SK-N-SH (cell line): ENCODE results near the gene FAXDC2. TPM values are rescaled to one million over a fixed set of nuclear protein-coding genes. Genes with fewer than 3 reads are reported as not detected.

ENCODE experiments used
- CTCF ChIA-PET: fragments of 300-600, 350-600 bp; formaldehyde crosslinking; extraction: SDS; loops from one replicate; lab custom pipeline; 2021; lab: Yijun Ruan, JAX
- POLR2A ChIA-PET: fragments of 350-600 bp; sonication (Branson Sonifier 250); formaldehyde crosslinking; extraction: SDS; loops from one replicate; lab custom pipeline; 2020; ENCODE audit warnings: antibody characterized with exemption, inconsistent platforms; lab: Yijun Ruan, JAX
- DNase-seq: peaks from one replicate; pipeline ENCODE4 v3.0.0; 2012
- H2AFZ ChIP-seq: fragments of 200-600 bp; sonication (generic); 2 replicates; pipeline ENCODE4 v1.8.1; 2016; ENCODE audit warnings: antibody characterized with exemption, mild to moderate bottlenecking, low read depth
- H3F3A ChIP-seq: fragments of 200-600 bp; sonication (generic); replicated peaks from 2 replicates; pipeline ENCODE3; 2016; ENCODE audit warnings: antibody characterized with exemption, mild to moderate bottlenecking; ENCODE audit not compliant: insufficient read depth
- H3K27ac ChIP-seq, 2 experiments: fragments of 200-500 bp in 1 of 2; fragments of 200-600 bp in 1 of 2; sonication (Bioruptor generic) in 1 of 2; sonication (generic), shearing (Covaris generic) in 1 of 2; 2 replicates each; pipeline versions ENCODE4 v1.5.1 to v1.6.1; 2014 to 2016; ENCODE audit warnings: low read depth in 2 of 2, inconsistent platforms in 1 of 2, low read length in 1 of 2, mild to moderate bottlenecking in 1 of 2, mixed read lengths in 1 of 2
- H3K27me3 ChIP-seq: fragments of 200-600 bp; sonication (generic), shearing (Covaris generic); 2 replicates; pipeline ENCODE4 v1.6.1; 2016; ENCODE audit warnings: mixed run types; ENCODE audit not compliant: insufficient read depth
- H3K36me3 ChIP-seq, 2 experiments: fragments of 200-500 bp in 1 of 2; fragments of 200-600 bp in 1 of 2; sonication (Bioruptor generic) in 1 of 2; sonication (generic) in 1 of 2; replicated peaks in 1 of 2; 2 replicates each; pipeline versions ENCODE3 to v1.5.1; 2014 to 2016; ENCODE audit warnings: low read length in 1 of 2, mild to moderate bottlenecking in 1 of 2; ENCODE audit not compliant: insufficient read depth in 2 of 2, control insufficient read depth in 1 of 2
- H3K4me1 ChIP-seq, 2 experiments: fragments of 200-500 bp in 1 of 2; fragments of 200-600 bp in 1 of 2; sonication (Bioruptor generic) in 1 of 2; sonication (generic), shearing (Covaris generic) in 1 of 2; 2 replicates each; pipeline versions ENCODE4 v1.5.1 to v1.6.1; 2014 to 2016; ENCODE audit warnings: low read depth in 1 of 2, low read length in 1 of 2, mixed run types in 1 of 2; ENCODE audit not compliant: insufficient read depth in 2 of 2, control insufficient read depth in 1 of 2
- H3K4me2 ChIP-seq: fragments of 200-600 bp; sonication (generic), shearing (Covaris generic); 2 replicates; pipeline ENCODE4 v1.6.1; 2017; ENCODE audit warnings: mixed run types
- H3K4me3 ChIP-seq, 2 experiments: fragments of 200-500 bp in 1 of 2; fragments of 200-600 bp in 1 of 2; sonication (Bioruptor generic) in 1 of 2; sonication (generic), shearing (Covaris generic) in 1 of 2; 2 replicates each; pipeline versions ENCODE4 v1.5.1 to v1.8.1; 2014 to 2016; ENCODE audit warnings: low read depth in 2 of 2, inconsistent platforms in 1 of 2, low read length in 1 of 2, mild to moderate bottlenecking in 1 of 2, mixed read lengths in 1 of 2, moderate library complexity in 1 of 2
- H3K79me2 ChIP-seq: fragments of 200-600 bp; sonication (generic); 2 replicates; pipeline ENCODE4 v1.8.1; 2017; ENCODE audit warnings: mild to moderate bottlenecking; ENCODE audit not compliant: insufficient read depth
- H3K9ac ChIP-seq: fragments of 200-600 bp; sonication (generic); 2 replicates; pipeline ENCODE4 v1.6.1; 2017; ENCODE audit warnings: mixed run types
- H3K9me2 ChIP-seq: fragments of 200-600 bp; sonication (generic); 2 replicates; pipeline ENCODE4 v1.6.1; 2017; ENCODE audit warnings: mixed run types
- H3K9me3 ChIP-seq: fragments of 200-600 bp; sonication (generic); 2 replicates; pipeline ENCODE4 v1.6.1; 2017; ENCODE audit warnings: mixed run types, mild to moderate bottlenecking, moderate library complexity
- H4K20me1 ChIP-seq: fragments of 200-600 bp; sonication (generic); 2 replicates; pipeline ENCODE4 v1.6.1; 2017; ENCODE audit warnings: mild to moderate bottlenecking, mixed run types; ENCODE audit not compliant: insufficient read depth
- CHD2 ChIP-seq: fragments of 150-350 bp; IDR thresholded peaks from 2 replicates; pipeline ENCODE4 v1.6.1; 2018; ENCODE audit warnings: low read length; ENCODE audit not compliant: partially characterized antibody
- ELF1 ChIP-seq: IDR thresholded peaks from 2 replicates; pipeline ENCODE4 v1.4.0; 2012
- EP300 ChIP-seq, 2 experiments: IDR thresholded peaks; 2 replicates each; pipeline versions ENCODE4 v1.4.0 to v1.6.1; 2012; ENCODE audit warnings: borderline replicate concordance in 1 of 2, low read depth in 1 of 2, low read length in 1 of 2
- FOXJ3 ChIP-seq: sonication (generic); formaldehyde crosslinking; IDR thresholded peaks from 2 replicates; pipeline ENCODE4 v1.5.1; 2020; ENCODE audit warnings: mild to moderate bottlenecking, missing genetic modification reagents
- FOXM1 ChIP-seq: IDR thresholded peaks from 2 replicates; pipeline ENCODE4 v1.4.0; 2012; ENCODE audit warnings: low read depth, mild to moderate bottlenecking
- MEF2A ChIP-seq: IDR thresholded peaks from 2 replicates; pipeline ENCODE4 v1.4.0; 2012; ENCODE audit warnings: low read depth, borderline replicate concordance
- MXI1 ChIP-seq: IDR thresholded peaks from 2 replicates; pipeline ENCODE4 v1.6.1; 2012; ENCODE audit warnings: mild to moderate bottlenecking, low read depth, low read length, improper control_type of control experiment
- RAD21 ChIP-seq: IDR thresholded peaks from 2 replicates; pipeline ENCODE4 v1.6.1; 2012; ENCODE audit warnings: mild to moderate bottlenecking, low read length
- RXRA ChIP-seq: IDR thresholded peaks from 2 replicates; pipeline ENCODE4 v1.4.0; 2012; ENCODE audit warnings: low read depth, mild to moderate bottlenecking, borderline replicate concordance
- SIN3A ChIP-seq: IDR thresholded peaks from 2 replicates; pipeline ENCODE4 v1.6.1; 2012; ENCODE audit warnings: low read depth, mild to moderate bottlenecking, low read length, moderate library complexity, borderline replicate concordance
- SMC3 ChIP-seq: IDR thresholded peaks from 2 replicates; pipeline ENCODE4 v1.6.1; 2012; ENCODE audit warnings: low read depth, low read length, improper control_type of control experiment
- TAF1 ChIP-seq: IDR thresholded peaks from 2 replicates; pipeline ENCODE4 v1.6.1; 2012; ENCODE audit warnings: low read depth, mild to moderate bottlenecking, low read length, moderate library complexity, borderline replicate concordance
- TCF12 ChIP-seq: IDR thresholded peaks from 2 replicates; pipeline ENCODE4 v1.4.0; 2012
- YY1 ChIP-seq: IDR thresholded peaks from 2 replicates; pipeline ENCODE4 v1.4.0; 2012; ENCODE audit warnings: low read depth, mild to moderate bottlenecking
- WGBS: methylation state at CpG from one replicate; pipeline ENCODE4 v1.1.6; 2017; ENCODE audit warnings: low lambda C conversion rate; 5-methylcytosine and 5-hydroxymethylcytosine counted together
- polyA plus RNA-seq, 3 experiments: library from polyadenylated mRNA; depleted of rRNA; stranded (reverse); fragments of >200 nt; gene quantifications; 2 replicates each; pipeline ENCODE4 v1.2.3, GENCODE V29; 2012
- TF ChIP-seq, protein P1 (sequence below): fragments of 150-350 bp; IDR thresholded peaks from 2 replicates; pipeline ENCODE4 v1.6.1; 2016; ENCODE audit warnings: mild to moderate bottlenecking, low read depth, low read length
- TF ChIP-seq, protein P2 (sequence below): fragments of 200-600 bp; sonication (generic); IDR thresholded peaks from 2 replicates; pipeline ENCODE4 v1.6.1; 2017; ENCODE audit warnings: antibody characterized with exemption, mild to moderate bottlenecking, moderate library complexity
- TF ChIP-seq, protein P3 (sequence below): fragments of 150-350 bp; IDR thresholded peaks from 2 replicates; pipeline ENCODE4 v1.6.1; 2017; ENCODE audit warnings: antibody characterized with exemption, low read length, low read depth, borderline replicate concordance

FAXDC2 gene
- polyA plus RNA-seq, 1 of the 3 experiments (the other 2 are of a cell fraction), result 6.0 TPM

DNA sequence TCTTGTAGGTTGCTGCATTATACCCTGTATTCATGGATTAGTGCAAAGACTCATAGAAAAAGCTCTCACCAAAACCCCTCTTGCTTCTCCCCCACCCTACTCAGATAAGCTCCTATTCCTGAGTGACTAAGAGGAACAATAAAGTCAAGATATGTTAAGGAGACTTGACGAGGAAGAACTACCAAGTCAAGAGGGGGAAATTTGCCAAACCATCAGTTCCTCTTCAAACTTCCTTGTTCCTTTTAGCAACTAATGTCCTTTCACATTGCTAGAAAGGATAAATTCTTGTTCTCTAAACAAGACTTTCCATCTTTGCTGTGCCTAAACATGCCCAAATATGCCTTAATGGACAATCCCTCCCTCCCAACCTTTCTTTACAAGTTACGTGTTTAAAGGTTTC is 35.0 kb upstream of the FAXDC2 start:
- H3K4me2 ChIP-seq, result no peak overlapping the region
- WGBS, result 96% methylated on average over 2 of the region's 2 CpGs
- peaks cover 45 to 53% of the 10 kb centered on the region in 2 experiments for H3K36me3 ChIP-seq
- H3K9ac ChIP-seq, result no peak overlapping the region
- no peaks in the 10 kb centered on the region for H3K9me2 ChIP-seq
- H3K4me1 ChIP-seq, result no peaks in the 10 kb centered on the region
- no peak for DNase-seq
- H2AFZ ChIP-seq, result no peak overlapping the region
- no peak for TF ChIP-seq SMC3
- no peak for TF ChIP-seq CHD2
- TF ChIP-seq, protein P1, sequence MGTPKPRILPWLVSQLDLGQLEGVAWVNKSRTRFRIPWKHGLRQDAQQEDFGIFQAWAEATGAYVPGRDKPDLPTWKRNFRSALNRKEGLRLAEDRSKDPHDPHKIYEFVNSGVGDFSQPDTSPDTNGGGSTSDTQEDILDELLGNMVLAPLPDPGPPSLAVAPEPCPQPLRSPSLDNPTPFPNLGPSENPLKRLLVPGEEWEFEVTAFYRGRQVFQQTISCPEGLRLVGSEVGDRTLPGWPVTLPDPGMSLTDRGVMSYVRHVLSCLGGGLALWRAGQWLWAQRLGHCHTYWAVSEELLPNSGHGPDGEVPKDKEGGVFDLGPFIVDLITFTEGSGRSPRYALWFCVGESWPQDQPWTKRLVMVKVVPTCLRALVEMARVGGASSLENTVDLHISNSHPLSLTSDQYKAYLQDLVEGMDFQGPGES, result no peak
- no peak for TF ChIP-seq TAF1
- no peak for TF ChIP-seq ELF1
- no peak for TF ChIP-seq MXI1
- no peak for TF ChIP-seq RAD21
- no peak for TF ChIP-seq TCF12
- TF ChIP-seq, protein P2, sequence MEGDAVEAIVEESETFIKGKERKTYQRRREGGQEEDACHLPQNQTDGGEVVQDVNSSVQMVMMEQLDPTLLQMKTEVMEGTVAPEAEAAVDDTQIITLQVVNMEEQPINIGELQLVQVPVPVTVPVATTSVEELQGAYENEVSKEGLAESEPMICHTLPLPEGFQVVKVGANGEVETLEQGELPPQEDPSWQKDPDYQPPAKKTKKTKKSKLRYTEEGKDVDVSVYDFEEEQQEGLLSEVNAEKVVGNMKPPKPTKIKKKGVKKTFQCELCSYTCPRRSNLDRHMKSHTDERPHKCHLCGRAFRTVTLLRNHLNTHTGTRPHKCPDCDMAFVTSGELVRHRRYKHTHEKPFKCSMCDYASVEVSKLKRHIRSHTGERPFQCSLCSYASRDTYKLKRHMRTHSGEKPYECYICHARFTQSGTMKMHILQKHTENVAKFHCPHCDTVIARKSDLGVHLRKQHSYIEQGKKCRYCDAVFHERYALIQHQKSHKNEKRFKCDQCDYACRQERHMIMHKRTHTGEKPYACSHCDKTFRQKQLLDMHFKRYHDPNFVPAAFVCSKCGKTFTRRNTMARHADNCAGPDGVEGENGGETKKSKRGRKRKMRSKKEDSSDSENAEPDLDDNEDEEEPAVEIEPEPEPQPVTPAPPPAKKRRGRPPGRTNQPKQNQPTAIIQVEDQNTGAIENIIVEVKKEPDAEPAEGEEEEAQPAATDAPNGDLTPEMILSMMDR, result no peak
- no peak for TF ChIP-seq FOXM1
- no peak for TF ChIP-seq FOXJ3 (CRISPR knock-in tag)
- TF ChIP-seq SIN3A, result no peak
- TF ChIP-seq MEF2A, result no peak
- TF ChIP-seq EP300 (IDR thresholded peaks at IDR 0.05; ENCODE audit: borderline replicate concordance in 1 of 2, low read depth in 1 of 2, low read length in 1 of 2), result no peak
- TF ChIP-seq, protein P3, sequence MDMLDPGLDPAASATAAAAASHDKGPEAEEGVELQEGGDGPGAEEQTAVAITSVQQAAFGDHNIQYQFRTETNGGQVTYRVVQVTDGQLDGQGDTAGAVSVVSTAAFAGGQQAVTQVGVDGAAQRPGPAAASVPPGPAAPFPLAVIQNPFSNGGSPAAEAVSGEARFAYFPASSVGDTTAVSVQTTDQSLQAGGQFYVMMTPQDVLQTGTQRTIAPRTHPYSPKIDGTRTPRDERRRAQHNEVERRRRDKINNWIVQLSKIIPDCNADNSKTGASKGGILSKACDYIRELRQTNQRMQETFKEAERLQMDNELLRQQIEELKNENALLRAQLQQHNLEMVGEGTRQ, result no peak
- no peak for TF ChIP-seq RXRA
- no peak for TF ChIP-seq YY1
- no peaks in the 10 kb centered on the region for H4K20me1 ChIP-seq
- ChIA-PET POLR2A (interaction anchor here (1.1 kb wide), 1 partner anchor 28 kb away, joined by 3 read pairs; no protein-coding TSS in a partner anchor), CTCF (no interaction called here)
- no peak overlapping the region for H3K4me3 ChIP-seq
- H3F3A ChIP-seq, result peaks cover 2% of the 10 kb centered on the region
- H3K9me3 ChIP-seq, result peaks cover 21% of the 10 kb centered on the region; the same call in 1 of the 2 replicates
- H3K27me3 ChIP-seq, result no peaks in the 10 kb centered on the region
- H3K27ac ChIP-seq, result no peak overlapping the region
- H3K79me2 ChIP-seq, result no peaks in the 10 kb centered on the region
